SH-SY5Y (cell line): ENCODE data around the gene CCDC149.

ENCODE experiments used
- GATA2 ChIP-seq: IDR thresholded peaks from 2 replicates; pipeline ENCODE4 v1.6.1; 2011; ENCODE audit warnings: mild to moderate bottlenecking, low read depth, low read length
- GATA3 ChIP-seq: IDR thresholded peaks from 2 replicates; pipeline ENCODE4 v1.6.1; 2011; ENCODE audit warnings: low read depth, mild to moderate bottlenecking, low read length, moderate library complexity

GRCh38 chr4:24849756-24850155, 63.1 kb downstream of the CCDC149 start:
- TF ChIP-seq GATA2 (no peak), GATA3 (no peak)
